HG03439 (cell line): ENCODE results near the gene MYH6.

Source experiments
- ATAC-seq: cut with Tn5 transposase; IDR thresholded peaks from one replicate; pipeline ENCODE4 v1.9.1; 2021; ENCODE audit warnings: mild to moderate bottlenecking, moderate library complexity; ENCODE audit not compliant: unreplicated experiment

Gene MYH6

GRCh38 chr14:23360496-23360895 lies 47.6 kb downstream of the MYH6 start:
- no peak for ATAC-seq

GRCh38 chr14:23359722-23360447 lies 48.2 kb downstream of the MYH6 start:
- ATAC-seq = no peak

- no peak for ATAC-seq
Observed at GRCh38 chr14:23359167-23359626, 48.9 kb downstream of the MYH6 start.

GRCh38 chr14:23358553-23359166 lies 49.4 kb downstream of the MYH6 start:
- no peak for ATAC-seq

GRCh38 chr14:23358042-23358441 lies 50.0 kb downstream of the MYH6 start:
- no peak for ATAC-seq

- no peak for ATAC-seq
Observed at GRCh38 chr14:23357261-23357660, 50.8 kb downstream of the MYH6 start.

GRCh38 chr14:23356662-23357061 lies 51.4 kb downstream of the MYH6 start:
- no peak for ATAC-seq

GRCh38 chr14:23355871-23356435 lies 52.1 kb downstream of the MYH6 start:
- no peak for ATAC-seq

- no peak for ATAC-seq
Observed at GRCh38 chr14:23354990-23355389, 53.1 kb downstream of the MYH6 start.

- ATAC-seq = no peak
Observed at GRCh38 chr14:23353433-23353780, 54.7 kb downstream of the MYH6 start.

- ATAC-seq = no peak
Observed at GRCh38 chr14:23352506-23353432, 55.3 kb downstream of the MYH6 start, which contains the start of gene SLC22A17. Gene SLC22A17, minus strand, starts transcription at chr14:23352887.

- ATAC-seq = no peak
Observed at GRCh38 chr14:23351681-23352505, 56.2 kb downstream of the MYH6 start.

- no peak for ATAC-seq
Observed at GRCh38 chr14:23349156-23349845, 58.8 kb downstream of the MYH6 start.

GRCh38 chr14:23348297-23348655 lies 59.8 kb downstream of the MYH6 start:
- ATAC-seq = no peak

- no peak for ATAC-seq
Observed at GRCh38 chr14:23347406-23348296, 60.4 kb downstream of the MYH6 start.

GRCh38 chr14:23346693-23347405 lies 61.2 kb downstream of the MYH6 start:
- ATAC-seq = no peak

GRCh38 chr14:23345987-23346692 lies 61.9 kb downstream of the MYH6 start:
- ATAC-seq = no peak

- no peak for ATAC-seq
Observed at GRCh38 chr14:23344481-23344880, 63.6 kb downstream of the MYH6 start.
